Neural cell (in vitro differentiated cells): ENCODE measurements around the gene MOSMO.

ENCODE experiments used
- CTCF ChIP-seq: fragments of 450-650 bp; IDR thresholded peaks from 2 replicates; pipeline ENCODE4 v1.5.1; 2014; ENCODE audit warnings: antibody characterized with exemption, mild to moderate bottlenecking, moderate library complexity; ENCODE audit not compliant: poor library complexity, severe bottlenecking
- EP300 ChIP-seq: fragments of 450-650 bp; conservative IDR thresholded peaks from 2 replicates; pipeline ENCODE4 v1.6.1; 2014; ENCODE audit warnings: antibody characterized with exemption, mild to moderate bottlenecking, moderate library complexity; ENCODE audit not compliant: poor library complexity, severe bottlenecking
- EZH2 ChIP-seq: fragments of 200-600, 300-800 bp; shearing (Covaris generic), sonication (generic); IDR thresholded peaks from 2 replicates; pipeline ENCODE4 v1.6.1; 2014; ENCODE audit warnings: antibody characterized with exemption, low read length, borderline replicate concordance, mild to moderate bottlenecking; ENCODE audit not compliant: insufficient read depth, poor library complexity, severe bottlenecking
- POLR2AphosphoS5 ChIP-seq: IDR thresholded peaks from 2 replicates; pipeline ENCODE4 v1.6.1; 2012

- no peak for TF ChIP-seq POLR2AphosphoS5
- no peak for TF ChIP-seq EZH2
- no peak for TF ChIP-seq EP300
- TF ChIP-seq CTCF, result no peak
These were observed 6.5 kb downstream of the MOSMO start for GRCh38 chr16:22014271-22014873.
